HG03432 (cell line): ENCODE results near the gene ARHGAP24.
"Not testable (repeated sequence)": the region's sequence is repeated elsewhere in the genome, so short reads cannot be mapped to it uniquely, and the experiment has no call there.

Source experiments
- ATAC-seq: cut with Tn5 transposase; IDR thresholded peaks from one replicate; pipeline ENCODE4 v1.9.1; 2021; ENCODE audit warnings: mild to moderate bottlenecking, moderate library complexity; ENCODE audit not compliant: unreplicated experiment

ARHGAP24 gene

GRCh38 chr4:85642356-85643100 is 167.6 kb downstream of the ARHGAP24 start:
- peak; percentile 49 for ATAC-seq

GRCh38 chr4:85644061-85644460 is 169.1 kb downstream of the ARHGAP24 start:
- no peak for ATAC-seq

- no peak for ATAC-seq
Measured at GRCh38 chr4:85650908-85651307, 176.0 kb downstream of the ARHGAP24 start.

GRCh38 chr4:85656759-85657505 is 182.0 kb downstream of the ARHGAP24 start:
- ATAC-seq, result no peak

GRCh38 chr4:85658766-85659439 is 184.0 kb downstream of the ARHGAP24 start:
- ATAC-seq, result no peak

GRCh38 chr4:85659610-85660218 is 184.8 kb downstream of the ARHGAP24 start:
- peak; percentile 30 for ATAC-seq

- ATAC-seq, result not testable (repeated sequence)
Measured at GRCh38 chr4:85666625-85667024, 191.7 kb downstream of the ARHGAP24 start.

- ATAC-seq, result no peak
Measured at GRCh38 chr4:85669204-85669603, 194.3 kb downstream of the ARHGAP24 start.

- no peak for ATAC-seq
Measured at GRCh38 chr4:85669992-85670548, 195.1 kb downstream of the ARHGAP24 start.

GRCh38 chr4:85671120-85671519 is 196.2 kb downstream of the ARHGAP24 start:
- no peak for ATAC-seq

GRCh38 chr4:85672116-85672515 is 197.2 kb downstream of the ARHGAP24 start:
- no peak for ATAC-seq

GRCh38 chr4:85672959-85673358 is 198.0 kb downstream of the ARHGAP24 start:
- no peak for ATAC-seq

- peak; percentile 56 for ATAC-seq
Measured at GRCh38 chr4:85673540-85673939, 198.6 kb downstream of the ARHGAP24 start.

GRCh38 chr4:85675076-85676049 is 200.4 kb downstream of the ARHGAP24 start:
- no peak for ATAC-seq

GRCh38 chr4:85676050-85676425 is 201.1 kb downstream of the ARHGAP24 start:
- ATAC-seq, result no peak

- no peak for ATAC-seq
Measured at GRCh38 chr4:85676850-85677590, 202.1 kb downstream of the ARHGAP24 start.

GRCh38 chr4:85681221-85681657 is 206.3 kb downstream of the ARHGAP24 start:
- peak; percentile 63 for ATAC-seq

GRCh38 chr4:85681921-85682320 is 207.0 kb downstream of the ARHGAP24 start:
- no peak for ATAC-seq

GRCh38 chr4:85682391-85682790 is 207.4 kb downstream of the ARHGAP24 start:
- ATAC-seq, result no peak
